Heart left ventricle (tissue), 13 donors: ENCODE results near the gene TSR1.

Experiments
- CTCF ChIP-seq, 12 donors: fragments of 200-600 bp; sonication (generic) in 4 of 12; IDR thresholded peaks; one replicate each; pipeline versions ENCODE4 v1.5.0 to v1.8.0; 2018 to 2022; ENCODE audit warnings: antibody characterized with exemption in 12 of 12, mild to moderate bottlenecking in 5 of 12
- POLR2A ChIP-seq, 2 donors: fragments of 450-650 bp; IDR thresholded peaks; one replicate each; pipeline ENCODE4 v1.6.1; 2017; ENCODE audit warnings: antibody characterized with exemption in 2 of 2, mild to moderate bottlenecking in 2 of 2, moderate library complexity in 2 of 2
- donor health status: ischemic (EF 13 %, LVEDD 7.1; RV severe dilation, severe dysfunction).
- donor health status: DM: no; HTN: yes; CAD: no.
- donor health status: DM: no; HTN: no; CAD: no.
- donor health status: ischemic (EF 25% LVEDD 6.9; RV normal size, moderate dysfunction).
- donor health status: ischemic (EF 25% LVEDD 5.7; RV mildly dilated, moderate dysfunction).
- donor health status: ischemic (EF 35%, LVEDD 5.7; RV mildly dilated, moderate dysfunction).
- donor health status: nonischemic (EF 11% LVEDD 7.7; RV severe dilation, severe dysfunction).
- donor health status: DM: yes; HTN: yes; CAD: no.
- donor health status: PGD.
- donor health status: ischemic (EF 29% LVEDD 5.4; RV normal size, mild dysfunction).
- donor health status: nonischemic (EF 23%, LVEDD 6.1; RV moderate dilation, normal function).

GRCh38 chr17:2277429-2278170, 58.7 kb downstream of the TSR1 start:
- TF ChIP-seq CTCF (IDR thresholded peaks at IDR 0.05) = no peak
- TF ChIP-seq POLR2A (IDR thresholded peaks at IDR 0.05) = no peak
